GM19238 (cell line): ENCODE measurements around the gene TTC28.
A peak's percentile ranks its signal among the peaks of the same experiment; 100 is the strongest.
"Not testable (repeated sequence)": the region's sequence is repeated elsewhere in the genome, so short reads cannot be mapped to it uniquely, and the experiment has no call there.

Source experiments
- DNase-seq: peaks from one replicate; pipeline ENCODE4 v3.0.0; 2011; ENCODE audit warnings: low spot score; ENCODE audit not compliant: insufficient read length

TTC28 gene

DNA sequence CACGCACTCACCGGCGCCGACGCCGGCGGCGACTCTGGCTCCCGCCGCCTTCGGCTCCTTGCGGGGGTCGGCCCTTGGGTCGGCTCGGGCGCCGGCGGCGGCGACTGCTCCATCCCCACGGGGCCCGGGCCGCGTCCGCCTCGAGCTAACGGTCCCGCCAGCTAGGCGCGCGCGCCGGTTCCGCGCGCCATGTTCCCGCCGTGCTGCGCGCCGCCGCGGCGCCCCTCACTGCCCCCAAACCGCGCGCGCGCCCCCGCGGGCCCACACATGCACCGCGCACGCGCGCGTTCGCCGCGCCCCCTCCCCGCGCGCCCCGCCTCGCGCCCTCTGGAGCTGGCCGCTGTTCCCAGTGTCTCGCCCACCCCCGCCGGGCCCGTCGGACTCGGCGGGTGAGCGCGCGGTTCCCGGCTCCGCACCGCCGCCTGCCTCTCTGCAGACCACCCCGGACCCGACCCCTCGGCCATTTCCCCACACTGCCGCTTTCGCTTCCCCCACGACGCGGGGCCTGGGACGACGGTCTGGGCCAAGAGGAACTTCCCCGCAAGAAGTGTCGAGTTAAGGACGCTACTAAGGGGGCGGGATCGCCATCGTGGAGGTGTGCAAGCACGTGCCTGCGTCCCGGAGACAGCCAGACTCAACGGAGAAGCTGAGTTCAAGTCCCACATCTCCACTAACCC is at the start of gene TTC28:
Gene TTC28 (minus strand): TSS at position 230 of the 677 bp plus-strand sequence. CDS start 117 bp downstream, at position 113.
- DNase-seq = peak; percentile 19

- DNase-seq = no peak
Measured at GRCh38 chr22:28728621-28729313, 49.1 kb upstream of the TTC28 start.

GRCh38 chr22:28728002-28728401 is 48.4 kb upstream of the TTC28 start:
- DNase-seq = no peak

DNA sequence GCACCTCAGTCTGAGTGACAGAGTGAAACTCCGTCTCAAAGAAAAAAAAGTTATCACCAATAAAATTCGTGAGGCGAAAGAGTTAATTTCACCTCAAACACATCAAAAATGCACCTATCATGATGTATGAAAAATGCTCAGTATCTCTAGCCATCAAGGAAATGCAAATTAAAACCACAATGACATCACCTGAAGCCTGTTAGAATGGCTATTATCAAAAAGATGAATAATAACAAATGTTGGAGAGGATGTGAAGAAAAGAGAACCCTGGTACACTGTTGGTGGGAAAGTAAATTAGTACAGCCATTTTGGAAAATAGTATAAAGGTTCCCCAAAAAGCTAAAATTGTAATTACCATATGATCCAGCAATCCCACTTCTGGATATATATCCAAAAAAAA is 38.4 kb upstream of the TTC28 start:
- no peak for DNase-seq

DNA sequence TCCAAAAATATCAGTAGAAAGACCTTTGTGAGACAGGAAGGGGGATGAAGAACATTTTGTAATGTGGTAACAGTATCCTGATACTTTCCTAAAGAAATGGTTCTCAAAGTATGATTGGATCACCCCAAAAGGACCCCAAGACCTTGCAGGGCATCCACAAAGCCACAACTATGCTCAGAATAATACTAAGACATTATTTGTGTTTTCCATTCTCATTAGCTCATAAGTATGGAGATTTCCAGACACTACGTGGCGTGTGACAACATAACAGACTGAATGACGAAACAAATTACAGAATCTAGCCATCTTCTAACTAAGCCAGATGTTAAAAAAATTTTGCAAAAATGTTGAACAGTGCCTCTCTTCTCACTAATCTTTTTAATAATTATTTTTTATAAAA is 37.0 kb upstream of the TTC28 start:
- no peak for DNase-seq

GRCh38 chr22:28715611-28716010 is 36.0 kb upstream of the TTC28 start:
- DNase-seq = no peak

DNA sequence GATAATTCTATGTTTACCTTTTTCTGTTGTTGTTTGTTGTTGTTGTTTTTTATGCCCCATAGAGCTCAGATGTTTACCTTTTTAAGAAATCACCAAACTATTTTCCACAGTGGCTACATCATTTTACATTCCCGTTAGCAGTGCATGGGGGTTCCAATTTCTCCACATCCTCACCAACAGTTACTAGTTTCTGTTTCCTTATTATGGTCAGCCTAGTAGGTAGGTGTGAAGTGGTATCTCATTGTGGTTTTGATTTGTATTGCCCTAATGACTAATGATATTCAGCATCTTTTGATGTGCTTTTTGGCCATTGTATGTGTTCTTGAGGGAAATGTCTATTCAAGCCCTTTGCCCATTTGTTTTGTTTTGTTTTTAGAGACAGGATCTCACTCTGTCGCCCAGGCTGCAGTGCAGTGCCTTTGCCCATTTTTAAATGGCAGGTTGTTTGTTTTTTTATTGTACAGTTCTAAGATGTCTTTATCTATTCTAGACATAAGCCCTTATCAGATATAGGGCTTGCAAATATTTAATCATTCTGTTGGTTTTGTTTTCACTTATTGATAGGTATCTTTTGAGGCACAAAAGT is 34.5 kb upstream of the TTC28 start:
- no peak for DNase-seq

DNA sequence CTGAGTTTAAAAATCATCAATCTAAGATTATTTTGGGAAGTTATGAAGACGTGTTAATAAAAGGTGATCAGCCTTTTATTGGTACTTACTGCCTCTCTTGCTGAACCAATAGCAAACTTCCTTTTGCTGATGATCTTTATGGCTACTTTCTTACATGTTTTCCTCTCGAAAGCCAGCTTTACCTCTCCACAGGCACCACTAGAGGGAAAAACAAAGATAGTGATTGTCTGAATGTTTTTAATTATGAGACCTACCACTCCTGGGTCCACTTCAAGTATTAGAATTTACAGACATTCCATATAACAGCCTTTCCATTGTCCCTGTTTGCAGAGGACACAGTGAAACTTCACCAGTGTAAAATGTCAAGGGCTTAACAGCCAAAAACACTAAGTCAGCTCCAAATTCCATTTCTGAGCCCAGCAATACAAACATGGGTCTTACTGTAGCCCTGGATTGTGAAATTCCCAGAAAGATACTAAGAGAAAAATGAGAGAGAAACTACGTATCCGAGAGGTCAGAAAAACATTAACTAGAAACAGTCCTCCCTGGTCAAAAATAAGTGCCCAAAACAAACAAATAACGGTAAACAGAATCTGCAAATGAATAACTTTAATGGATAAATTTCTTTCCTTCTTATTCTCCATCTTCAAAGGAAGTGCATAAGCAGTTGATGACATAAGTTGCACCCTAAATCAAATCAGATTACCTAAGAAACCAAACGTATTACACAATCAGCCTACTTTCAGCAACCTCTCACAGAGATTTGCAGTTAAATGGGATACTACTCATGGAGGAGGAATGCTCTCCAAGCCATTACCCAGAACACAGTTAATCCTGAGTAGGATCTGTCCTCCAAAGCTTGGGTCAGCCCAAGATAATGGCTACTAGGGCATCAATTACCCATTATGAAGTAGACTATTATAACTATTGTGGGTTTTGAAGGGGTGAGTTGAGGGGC is 32.5 kb upstream of the TTC28 start:
- DNase-seq = no peak

- DNase-seq = no peak
Measured at GRCh38 chr22:28711341-28711740, 31.7 kb upstream of the TTC28 start.

DNA sequence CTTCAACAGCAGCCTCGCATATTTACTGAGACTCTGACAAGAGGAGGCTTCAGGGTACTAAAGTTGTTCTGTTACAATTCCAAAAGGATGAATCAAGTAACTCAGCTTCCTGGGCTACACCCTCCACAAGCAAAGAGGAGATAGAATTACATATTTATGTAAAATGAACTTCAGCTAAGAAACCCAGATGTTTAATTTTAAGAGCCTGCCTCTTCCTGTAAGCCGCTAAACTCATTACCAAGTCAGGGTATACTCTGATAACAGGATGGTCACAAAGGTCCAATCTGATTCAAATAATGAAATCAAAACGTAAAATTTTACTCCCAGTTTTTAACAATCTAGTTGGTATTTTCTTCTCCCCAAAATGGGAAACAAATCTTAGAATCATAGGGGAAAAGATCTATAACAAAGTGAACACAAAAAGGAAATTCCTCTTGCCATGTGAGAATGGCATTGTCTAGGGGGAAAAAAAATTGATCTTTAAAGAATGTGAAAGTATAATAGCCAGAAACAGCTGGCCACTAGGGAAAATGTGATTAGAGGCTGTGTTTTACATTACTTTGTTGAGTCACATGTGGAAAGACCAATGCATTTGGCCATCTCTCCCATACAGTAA is 31.0 kb upstream of the TTC28 start:
- DNase-seq = no peak

GRCh38 chr22:28710107-28710506 is 30.5 kb upstream of the TTC28 start:
- no peak for DNase-seq

- DNase-seq = no peak
Measured at GRCh38 chr22:28706845-28707244, 27.2 kb upstream of the TTC28 start.

DNA sequence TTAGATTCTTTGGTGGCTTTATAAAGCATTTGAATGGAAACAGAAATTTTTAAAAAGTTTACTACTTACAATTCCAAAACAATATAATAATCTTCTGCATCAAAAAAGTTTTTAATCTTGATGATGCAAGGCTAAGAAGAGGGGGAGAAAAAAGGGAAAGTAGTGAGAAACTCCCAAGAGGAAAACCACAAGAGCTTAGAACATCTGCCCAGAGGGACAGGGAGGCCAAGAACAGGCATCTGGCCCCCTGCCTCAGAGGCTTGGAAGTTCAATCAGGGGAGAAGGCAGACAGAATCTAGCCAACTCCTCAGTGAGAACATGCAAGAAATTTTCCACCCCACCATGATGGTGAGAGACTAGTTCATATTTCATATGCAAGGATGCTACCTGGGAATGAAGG is 23.8 kb upstream of the TTC28 start:
- DNase-seq = no peak

GRCh38 chr22:28702891-28703290 is 23.3 kb upstream of the TTC28 start:
- DNase-seq = no peak

DNA sequence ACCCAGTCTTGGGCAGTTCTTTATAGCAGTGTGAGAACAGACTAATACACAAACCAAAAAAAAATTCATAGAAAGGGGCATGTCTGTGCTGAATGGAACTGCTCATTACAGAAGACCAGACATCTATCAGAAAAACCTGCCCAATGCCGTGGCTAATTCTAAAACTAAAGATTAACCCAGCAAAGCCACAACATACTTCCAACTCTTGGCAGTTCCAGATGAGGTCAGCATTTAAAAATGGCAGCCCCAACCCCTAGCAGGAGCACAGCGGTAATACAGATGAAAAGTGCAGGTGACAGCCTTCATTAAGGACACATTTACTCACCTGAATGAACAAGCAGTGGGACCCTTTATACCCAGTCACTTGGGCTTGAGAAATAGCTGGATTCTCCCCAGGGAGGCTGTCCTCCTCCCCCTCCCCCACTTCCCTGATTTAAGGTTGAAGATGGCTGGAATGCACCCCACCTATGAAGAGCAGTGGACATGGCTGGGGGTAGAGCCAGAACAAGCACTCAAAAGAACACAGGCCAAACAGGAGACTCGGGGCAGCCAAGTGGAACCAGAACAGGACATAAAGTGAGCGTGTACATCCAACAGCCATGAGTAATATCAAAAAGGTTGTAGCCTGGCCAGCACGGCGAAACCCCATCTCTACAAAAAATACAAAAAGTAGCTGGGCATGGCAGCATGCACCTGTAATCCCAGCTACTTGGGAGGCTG is 13.6 kb upstream of the TTC28 start:
- not testable (repeated sequence) for DNase-seq

GRCh38 chr22:28689796-28690195 is 10.2 kb upstream of the TTC28 start:
- not testable (repeated sequence) for DNase-seq

DNA sequence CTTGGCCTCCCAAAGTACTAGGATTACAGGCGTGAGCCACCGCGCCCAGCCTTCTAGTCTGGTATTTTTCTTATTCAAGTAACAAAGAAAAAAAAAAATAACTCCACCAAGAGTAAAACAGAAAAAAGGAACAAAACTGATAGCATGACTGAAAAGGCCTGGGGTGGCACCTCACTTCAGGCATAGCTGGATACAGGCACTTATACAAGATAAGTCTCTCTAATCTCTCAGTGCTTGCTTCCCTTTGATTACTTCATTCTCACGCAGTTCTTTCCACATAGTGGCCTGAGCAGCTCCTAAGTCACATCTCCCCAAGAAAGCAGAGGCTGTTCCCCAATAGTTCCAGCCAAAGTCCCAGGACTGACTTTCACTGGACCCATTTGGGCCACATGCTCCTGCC is 3.3 kb upstream of the TTC28 start:
- DNase-seq = not testable (repeated sequence)

GRCh38 chr22:28680813-28681490 is 1.3 kb upstream of the TTC28 start:
- not testable (repeated sequence) for DNase-seq

GRCh38 chr22:28678778-28679610 is 646 bp downstream of the TTC28 start:
- DNase-seq = not testable (repeated sequence)
